GM19328 (cell line): ENCODE data around the gene SH3BP4.

Experiments used
- ATAC-seq: cut with Tn5 transposase; IDR thresholded peaks from one replicate; pipeline ENCODE4 v1.9.1; 2021; ENCODE audit warnings: mild to moderate bottlenecking, moderate library complexity; ENCODE audit not compliant: unreplicated experiment

SH3BP4 gene

GRCh38 chr2:234996069-234996940 lies 44.5 kb downstream of the SH3BP4 start:
- ATAC-seq, result no peak

- ATAC-seq, result no peak
These were observed 45.1 kb downstream of the SH3BP4 start for GRCh38 chr2:234996941-234997270.

- no peak for ATAC-seq
These were observed 45.6 kb downstream of the SH3BP4 start for GRCh38 chr2:234997389-234997788.

GRCh38 chr2:234998404-234999211 lies 46.8 kb downstream of the SH3BP4 start:
- ATAC-seq, result no peak

- no peak for ATAC-seq
These were observed 48.1 kb downstream of the SH3BP4 start for GRCh38 chr2:234999740-235000425.

GRCh38 chr2:235000426-235001236 lies 48.8 kb downstream of the SH3BP4 start:
- no peak for ATAC-seq

GRCh38 chr2:235001237-235002133 lies 49.7 kb downstream of the SH3BP4 start:
- ATAC-seq, result no peak

- ATAC-seq, result no peak
These were observed 50.6 kb downstream of the SH3BP4 start for GRCh38 chr2:235002198-235003095.

GRCh38 chr2:235003096-235003775 lies 51.4 kb downstream of the SH3BP4 start:
- ATAC-seq, result no peak

- ATAC-seq, result no peak
These were observed 52.6 kb downstream of the SH3BP4 start for GRCh38 chr2:235004329-235004903.

GRCh38 chr2:235005023-235005422 lies 53.2 kb downstream of the SH3BP4 start:
- ATAC-seq, result no peak

- no peak for ATAC-seq
These were observed 53.9 kb downstream of the SH3BP4 start for GRCh38 chr2:235005603-235006259.

GRCh38 chr2:235006461-235006860 lies 54.6 kb downstream of the SH3BP4 start:
- ATAC-seq, result no peak

- ATAC-seq, result no peak
These were observed 55.2 kb downstream of the SH3BP4 start for GRCh38 chr2:235006986-235007385.

- no peak for ATAC-seq
These were observed 56.0 kb downstream of the SH3BP4 start for GRCh38 chr2:235007664-235008457.

- ATAC-seq, result no peak
These were observed 56.8 kb downstream of the SH3BP4 start for GRCh38 chr2:235008584-235009044.
